ENCODE data around the gene KIAA0753.

KIAA0753 gene

GRCh38 chr17:6545291-6545690, 95.2 kb downstream of the KIAA0753 start:
- DNase-seq = no peak

GRCh38 chr17:6544011-6544370, 96.5 kb downstream of the KIAA0753 start:
- DNase-seq = no peak

GRCh38 chr17:6543079-6544010, 97.2 kb downstream of the KIAA0753 start:
- DNase-seq = no peak

- DNase-seq = no peak
Observed at GRCh38 chr17:6542577-6542976, 97.9 kb downstream of the KIAA0753 start.

- DNase-seq = no peak
Observed at GRCh38 chr17:6541886-6542285, 98.6 kb downstream of the KIAA0753 start.

- no peak for DNase-seq
Observed at GRCh38 chr17:6539871-6540270, 100.6 kb downstream of the KIAA0753 start.

- no peak for DNase-seq
Observed at GRCh38 chr17:6536566-6537065, 103.9 kb downstream of the KIAA0753 start.

- no peak for DNase-seq
Observed at GRCh38 chr17:6536053-6536452, 104.5 kb downstream of the KIAA0753 start.

GRCh38 chr17:6534846-6535514, 105.5 kb downstream of the KIAA0753 start:
- DNase-seq = no peak

- DNase-seq = no peak
Observed at GRCh38 chr17:6532441-6532885, 108.0 kb downstream of the KIAA0753 start.

- no peak for DNase-seq
Observed at GRCh38 chr17:6531575-6531974, 108.9 kb downstream of the KIAA0753 start.

GRCh38 chr17:6530324-6530920, 110.1 kb downstream of the KIAA0753 start:
- DNase-seq = no peak

GRCh38 chr17:6528557-6528956, 112.0 kb downstream of the KIAA0753 start:
- DNase-seq = no peak
